HG02870 (cell line): ENCODE measurements around the gene PCSK2.

Experiments
- ATAC-seq: cut with Tn5 transposase; IDR thresholded peaks from one replicate; pipeline ENCODE4 v1.9.1; 2021; ENCODE audit warnings: mild to moderate bottlenecking, moderate library complexity; ENCODE audit not compliant: unreplicated experiment

The PCSK2 gene

DNA sequence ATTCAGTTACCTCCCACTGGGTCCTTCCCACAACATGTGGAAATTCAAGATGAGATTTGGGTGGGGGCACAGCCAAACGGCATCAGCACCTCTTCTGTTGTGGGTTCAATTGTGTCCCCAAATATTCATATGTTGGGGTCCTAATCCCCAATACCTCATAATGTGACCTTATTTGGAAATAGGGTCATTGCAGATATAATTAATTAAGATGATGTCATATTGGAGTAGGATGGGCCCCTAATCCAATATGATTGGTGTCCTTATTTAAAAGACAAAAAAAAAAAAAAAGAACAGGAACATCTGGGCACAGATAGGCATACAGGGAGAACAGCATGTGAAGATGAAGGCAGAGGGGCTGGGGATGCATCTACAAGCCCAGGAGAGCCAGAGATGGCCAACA, 214.9 kb downstream of the PCSK2 start:
- no peak for ATAC-seq

DNA sequence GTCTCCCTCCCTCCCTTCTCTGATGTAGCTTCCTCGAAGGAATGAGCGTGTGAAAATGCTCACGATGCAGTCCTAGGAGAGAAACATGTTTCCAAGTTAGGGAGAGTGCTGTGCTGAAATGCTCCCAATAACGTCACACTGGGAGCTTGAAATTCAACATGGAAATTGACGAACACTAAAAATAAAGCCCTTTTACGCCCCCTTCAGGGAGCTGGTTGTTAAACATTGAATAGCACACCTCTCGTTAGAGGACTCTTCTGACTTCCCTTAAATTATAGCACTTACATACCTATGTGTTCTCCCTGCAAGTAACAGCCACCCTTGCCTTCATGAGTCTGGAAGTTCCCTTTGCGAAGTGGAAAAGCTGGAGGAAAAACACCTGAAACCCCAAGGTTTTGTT, 215.7 kb downstream of the PCSK2 start:
- ATAC-seq = no peak

- no peak for ATAC-seq
Measured at GRCh38 chr20:17443131-17443858, 216.5 kb downstream of the PCSK2 start.

DNA sequence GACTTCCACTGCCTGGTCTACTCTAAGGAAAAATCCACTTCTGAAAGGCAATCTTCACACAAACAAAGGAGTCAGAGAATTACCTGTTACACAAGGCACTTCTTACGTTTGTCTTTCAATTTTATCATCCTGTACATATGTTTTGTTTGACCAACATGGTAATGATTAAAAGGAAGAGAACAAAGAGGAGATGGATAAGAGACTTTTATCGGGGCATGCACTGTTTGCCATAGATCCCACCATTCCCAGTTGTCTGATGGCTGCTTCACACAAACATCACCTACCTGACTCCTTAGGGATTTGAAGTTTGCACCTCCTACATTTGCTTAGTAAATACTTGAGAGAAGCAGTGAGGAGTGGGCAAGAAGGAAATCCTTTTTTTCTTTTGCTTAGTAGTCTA, 217.3 kb downstream of the PCSK2 start:
- ATAC-seq = no peak

GRCh38 chr20:17445543-17445942, 218.7 kb downstream of the PCSK2 start:
- ATAC-seq = no peak

- ATAC-seq = no peak
Measured at GRCh38 chr20:17446171-17446570, 219.3 kb downstream of the PCSK2 start.

DNA sequence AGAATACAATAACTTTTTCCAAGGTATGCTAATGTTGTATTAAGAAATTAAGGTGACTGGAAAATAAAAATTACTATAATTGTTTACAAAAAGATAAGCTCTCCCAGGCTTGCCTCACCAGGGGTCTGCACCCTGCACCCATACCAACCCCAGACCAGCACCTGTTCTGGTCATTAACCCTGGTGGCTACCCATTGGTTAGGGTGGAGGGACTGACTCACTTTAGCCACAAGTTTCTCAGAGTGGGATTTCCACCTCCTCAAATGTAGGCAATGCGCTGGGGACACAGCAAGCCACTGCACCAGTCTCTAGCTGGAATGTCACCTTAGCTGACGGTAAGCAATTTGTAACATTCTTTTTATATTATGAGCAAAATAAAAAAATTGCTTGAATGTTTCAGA, 221.2 kb downstream of the PCSK2 start:
- no peak for ATAC-seq

DNA sequence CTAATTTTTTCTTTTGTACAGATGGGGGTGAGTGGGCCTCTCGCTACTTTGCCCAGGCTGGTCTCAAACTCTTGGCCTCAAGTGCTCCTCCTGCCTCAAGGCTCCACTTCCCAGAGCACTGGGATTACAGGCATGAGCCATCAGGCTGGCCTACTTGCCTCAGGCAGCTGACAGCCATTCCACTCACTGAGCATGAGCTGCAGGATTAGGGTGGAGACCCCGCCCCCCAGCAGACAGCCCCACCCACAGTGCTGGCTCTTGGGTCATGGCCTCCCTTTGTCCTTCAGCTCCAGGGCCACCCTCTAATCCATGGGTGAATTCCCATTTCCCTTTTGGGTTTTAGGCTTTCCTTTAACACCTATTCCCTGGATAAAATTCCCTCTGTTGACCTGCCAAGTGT, 222.2 kb downstream of the PCSK2 start:
- ATAC-seq = no peak

DNA sequence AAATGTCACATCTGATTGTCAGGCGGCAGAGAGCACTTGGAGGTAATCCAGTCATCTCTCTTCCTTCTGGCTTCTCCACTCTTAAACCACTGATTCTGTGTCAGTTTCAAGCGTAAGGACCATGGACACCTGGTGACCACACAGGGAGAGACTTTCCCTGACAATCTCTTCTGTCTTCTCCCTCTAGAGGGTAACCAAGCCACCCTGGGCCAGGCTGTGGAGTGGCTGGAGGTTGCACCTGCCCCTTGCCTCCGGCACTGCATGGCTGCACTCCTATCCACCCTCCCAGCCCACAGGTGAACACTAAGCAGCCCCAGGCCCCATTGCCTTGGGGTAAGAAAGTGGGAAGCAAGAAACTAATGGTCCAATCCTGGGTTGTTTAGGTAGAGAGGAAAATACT, 225.6 kb downstream of the PCSK2 start:
- no peak for ATAC-seq

- no peak for ATAC-seq
Measured at GRCh38 chr20:17453592-17453991, 226.8 kb downstream of the PCSK2 start.

DNA sequence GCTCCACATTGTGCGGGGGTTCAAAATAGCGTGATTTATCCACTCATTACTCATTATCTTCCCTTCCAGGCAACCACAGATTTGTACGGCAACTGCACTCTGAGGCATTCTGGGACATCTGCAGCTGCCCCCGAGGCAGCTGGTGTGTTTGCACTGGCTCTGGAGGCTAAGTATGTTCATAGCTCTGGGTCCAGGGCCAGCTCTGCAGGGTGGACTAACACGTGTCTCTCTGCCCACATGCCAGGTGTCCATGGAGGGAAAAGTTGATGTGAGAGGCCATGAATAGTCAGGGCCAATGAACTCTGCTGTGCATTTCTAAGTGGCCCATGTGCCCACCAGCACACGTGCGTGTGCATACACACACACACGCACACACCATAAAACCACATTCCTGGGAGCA, 229.4 kb downstream of the PCSK2 start:
- ATAC-seq = no peak

GRCh38 chr20:17457079-17457478, 230.2 kb downstream of the PCSK2 start:
- no peak for ATAC-seq

DNA sequence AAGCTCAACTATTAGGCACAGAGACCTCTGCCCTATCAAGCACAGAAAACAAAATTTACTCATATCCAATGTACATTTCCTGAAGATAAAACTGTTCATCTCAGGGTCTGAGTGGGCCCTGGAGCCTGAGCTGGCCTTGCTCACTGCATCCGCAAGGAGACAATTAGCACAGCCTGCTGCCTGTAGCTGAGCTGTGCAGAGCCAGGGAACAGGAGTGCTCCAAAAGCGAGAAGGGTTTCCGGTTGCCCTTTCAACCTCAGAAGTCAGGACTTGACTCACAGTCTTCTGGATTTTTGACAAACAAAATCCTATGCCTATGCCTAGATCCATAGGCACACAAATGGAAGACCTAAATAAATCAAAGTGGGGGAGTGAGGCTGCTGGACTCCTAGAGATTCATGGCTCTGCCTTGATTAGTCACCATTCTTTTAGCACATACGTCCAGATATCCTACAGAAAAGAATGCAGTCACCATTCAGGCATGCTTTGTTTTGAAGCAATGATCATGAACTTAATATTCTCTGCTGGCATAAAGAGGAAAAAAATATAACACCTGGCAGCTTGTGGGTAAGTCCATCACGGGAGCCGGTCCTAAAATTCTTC, 230.8 kb downstream of the PCSK2 start:
- no peak for ATAC-seq

DNA sequence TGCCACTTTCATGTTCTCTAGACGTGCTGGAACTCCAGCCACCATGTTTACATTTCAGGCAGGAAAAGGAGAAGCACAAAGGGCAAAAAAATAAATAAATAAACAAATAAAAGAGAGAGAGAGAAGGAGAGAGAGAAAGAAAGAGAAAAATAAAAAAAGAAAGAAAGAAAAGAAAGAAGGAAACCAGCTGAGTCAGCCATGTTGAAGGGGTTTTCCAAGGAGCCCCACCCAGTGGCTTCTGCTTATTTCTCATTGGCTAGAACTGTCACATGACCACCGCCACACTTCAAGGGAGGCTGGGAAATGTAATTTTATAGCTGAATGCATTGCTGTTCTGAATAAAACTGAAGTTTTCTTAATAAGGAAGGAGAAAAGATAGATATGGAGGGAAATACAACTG, 233.3 kb downstream of the PCSK2 start:
- no peak for ATAC-seq

- ATAC-seq = no peak
Measured at GRCh38 chr20:17461941-17462340, 235.1 kb downstream of the PCSK2 start.

GRCh38 chr20:17463711-17464110, 236.9 kb downstream of the PCSK2 start:
- no peak for ATAC-seq

- ATAC-seq = no peak
Measured at GRCh38 chr20:17465236-17465635, 238.4 kb downstream of the PCSK2 start.

DNA sequence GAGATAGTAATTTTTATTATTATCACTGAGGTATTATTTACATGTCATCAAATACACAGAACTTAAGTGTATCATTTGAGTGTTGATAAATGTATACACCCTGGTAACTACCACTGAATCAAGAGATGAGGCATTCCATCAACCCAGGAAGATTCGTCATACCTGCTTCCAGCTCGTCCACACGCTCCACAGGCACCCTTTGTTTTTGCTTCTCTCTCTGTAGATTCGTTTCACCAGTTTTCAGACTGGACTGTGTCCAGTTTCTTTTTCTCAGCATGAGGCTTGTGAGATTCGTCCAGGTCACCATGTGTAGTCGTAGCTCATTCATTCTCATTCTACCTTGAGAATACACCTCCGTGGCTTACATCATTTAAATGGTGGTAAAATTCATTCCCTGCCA, 239.8 kb downstream of the PCSK2 start:
- no peak for ATAC-seq

- ATAC-seq = no peak
Measured at GRCh38 chr20:17467120-17467655, 240.3 kb downstream of the PCSK2 start.

DNA sequence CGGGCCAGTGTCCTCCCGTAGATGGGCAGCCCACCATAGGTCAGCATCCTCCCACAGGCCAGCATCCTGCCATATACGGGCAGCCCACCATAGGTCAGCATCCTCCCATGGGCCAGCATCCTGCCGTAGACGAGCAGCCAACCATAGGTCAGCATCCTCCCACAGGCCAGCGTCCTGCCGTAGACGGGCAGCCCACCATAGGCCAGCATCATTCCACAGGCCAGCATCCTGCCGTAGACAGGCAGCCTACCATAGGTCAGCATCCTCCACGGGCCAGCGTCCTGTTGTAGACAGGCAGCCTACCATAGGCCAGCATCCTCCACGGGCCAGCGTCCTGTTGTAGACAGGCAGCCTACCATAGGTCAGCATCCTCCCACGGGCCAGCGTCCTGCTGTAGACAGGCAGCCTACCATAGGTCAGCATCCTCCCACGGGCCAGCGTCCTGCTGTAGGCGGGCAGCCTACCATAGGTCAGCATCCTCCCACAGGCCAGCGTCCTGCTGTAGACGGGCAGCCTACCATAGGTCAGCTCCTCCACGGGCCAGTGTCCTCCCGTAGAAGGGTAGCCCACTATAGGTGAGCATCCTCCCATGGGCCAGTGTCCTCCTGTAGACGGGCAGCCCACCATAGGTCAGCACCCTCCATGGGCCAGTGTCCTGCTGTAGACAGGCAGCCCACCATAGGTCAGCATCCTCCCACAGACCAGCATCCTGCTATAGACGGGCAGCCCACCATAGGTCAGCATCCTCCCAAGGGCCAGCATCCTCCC, 241.4 kb downstream of the PCSK2 start:
- ATAC-seq = no peak

GRCh38 chr20:17469246-17470030, 242.6 kb downstream of the PCSK2 start:
- no peak for ATAC-seq
